ENCODE results near the gene IL3. TPM values are rescaled to one million over a fixed set of nuclear protein-coding genes. Genes with fewer than 3 reads are reported as not detected.
A peak's percentile ranks its signal among the peaks of the same experiment; 100 is the strongest.

Gene IL3
- polyA plus RNA-seq, 1 donor from 2014 or later: not detected

GRCh38 chr5:132046880-132047299 lies 13.6 kb upstream of the IL3 start:
- peaks cover 16% of the 10 kb centered on the region for H3K27me3 Mint-ChIP-seq
- H3K36me3 Mint-ChIP-seq: peaks cover 3% of the 10 kb centered on the region
- H3K9me3 Mint-ChIP-seq: no peaks in the 10 kb centered on the region
- no peak overlapping the region for H3K4me3 Mint-ChIP-seq
- no peak overlapping the region for H3K27ac Mint-ChIP-seq
- peaks cover 0 to 1% (median 0%) of the 10 kb centered on the region in 3 donors for H3K4me1 Mint-ChIP-seq

DNA sequence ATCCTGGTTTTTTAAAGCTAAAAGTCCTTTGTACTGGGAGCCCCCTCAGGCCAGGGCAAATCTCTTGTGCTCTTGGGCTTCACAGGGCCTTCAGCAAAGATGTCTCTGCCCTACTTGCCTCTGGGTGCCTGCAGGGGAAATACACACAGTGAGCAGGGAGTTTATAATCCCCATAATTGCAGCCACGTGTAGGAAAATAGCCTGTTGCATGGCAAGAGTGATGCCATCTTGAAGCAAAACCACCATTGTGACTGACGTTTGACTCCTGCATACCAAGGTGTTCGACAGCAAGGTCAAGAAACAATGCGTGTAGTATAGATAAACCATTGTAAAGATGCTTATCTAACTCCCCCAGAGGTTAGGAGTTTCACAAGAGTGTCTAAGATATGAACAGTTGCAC lies 11.4 kb upstream of the IL3 start:
- Mint-ChIP-seq H3K9me3 (no peaks in the 10 kb centered on the region), H3K4me1 (peaks cover 0 to 1% (median 0%) of the 10 kb centered on the region in 3 donors), H3K36me3 (peaks cover 2% of the 10 kb centered on the region), H3K27me3 (peaks cover 5% of the 10 kb centered on the region), H3K27ac (no peak overlapping the region), H3K4me3 (no peak overlapping the region)

DNA sequence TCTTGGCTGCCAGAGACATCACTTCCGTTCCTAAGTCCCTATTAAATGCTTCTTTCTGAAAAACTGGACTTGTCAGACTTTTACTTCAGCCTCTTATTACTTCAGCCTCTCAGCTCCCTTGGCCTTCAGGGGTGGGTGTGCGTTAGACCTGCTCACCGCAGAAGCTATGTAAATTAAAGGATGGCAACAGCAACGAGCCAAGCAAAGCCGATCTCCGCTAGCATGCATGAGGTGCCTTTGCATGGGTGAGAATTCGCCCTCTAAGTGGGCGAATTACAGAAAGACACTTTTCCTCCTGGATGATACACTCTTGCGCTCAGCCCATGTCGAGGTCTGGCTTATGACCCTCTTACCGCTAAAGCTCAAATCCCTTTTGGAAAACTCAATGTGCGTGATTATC lies 10.9 kb upstream of the IL3 start:
- Mint-ChIP-seq H3K27me3 (peaks cover 3% of the 10 kb centered on the region), H3K4me3 (no peak overlapping the region), H3K4me1 (peaks cover 0 to 1% (median 0%) of the 10 kb centered on the region in 3 donors), H3K27ac (no peak overlapping the region), H3K9me3 (no peaks in the 10 kb centered on the region), H3K36me3 (peaks cover 2% of the 10 kb centered on the region)

DNA sequence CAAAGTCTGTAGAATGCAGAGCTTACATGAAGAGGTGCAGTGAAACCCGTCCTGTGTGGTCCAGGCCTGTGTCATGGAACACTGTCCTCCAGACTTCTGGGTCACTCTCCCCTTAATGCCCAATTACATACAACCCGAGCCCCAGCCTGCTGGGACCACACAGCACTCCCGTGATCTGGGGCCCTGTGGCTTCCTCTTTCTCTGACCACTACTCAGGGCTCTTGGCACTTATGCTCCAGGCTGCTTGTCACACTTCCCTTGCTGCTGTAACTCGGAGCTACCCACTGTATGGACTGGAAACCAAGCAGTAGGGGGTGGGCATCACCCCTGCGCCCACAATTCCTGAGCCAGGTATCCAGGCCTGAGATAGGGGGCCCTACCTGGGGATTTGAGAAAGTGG lies 10.3 kb upstream of the IL3 start:
- Mint-ChIP-seq H3K4me3 (peak overlapping the region in 1 of 4 donors; percentile 60), H3K27me3 (peaks cover 3% of the 10 kb centered on the region), H3K27ac (no peak overlapping the region), H3K9me3 (no peaks in the 10 kb centered on the region), H3K4me1 (peaks cover 0 to 1% (median 0%) of the 10 kb centered on the region in 3 donors), H3K36me3 (peaks cover 2% of the 10 kb centered on the region)

- peaks cover 3% of the 10 kb centered on the region for H3K27me3 Mint-ChIP-seq
- H3K4me1 Mint-ChIP-seq: peaks cover 0 to under 1% (median 0%) of the 10 kb centered on the region in 3 donors
- peaks cover 2% of the 10 kb centered on the region for H3K36me3 Mint-ChIP-seq
- H3K27ac Mint-ChIP-seq: no peak overlapping the region
- H3K4me3 Mint-ChIP-seq: no peak overlapping the region
- no peaks in the 10 kb centered on the region for H3K9me3 Mint-ChIP-seq
Measured at GRCh38 chr5:132050661-132051552, 9.5 kb upstream of the IL3 start.

GRCh38 chr5:132052520-132052919 lies 7.9 kb upstream of the IL3 start:
- Mint-ChIP-seq H3K27me3 (peaks cover 4% of the 10 kb centered on the region), H3K36me3 (peaks cover 2% of the 10 kb centered on the region), H3K4me3 (no peak overlapping the region), H3K4me1 (no peaks in the 10 kb centered on the region), H3K9me3 (no peaks in the 10 kb centered on the region), H3K27ac (no peak overlapping the region)

GRCh38 chr5:132053483-132053882 lies 7.0 kb upstream of the IL3 start:
- Mint-ChIP-seq H3K9me3 (no peaks in the 10 kb centered on the region), H3K4me1 (no peaks in the 10 kb centered on the region), H3K36me3 (no peaks in the 10 kb centered on the region), H3K27me3 (peaks cover 6% of the 10 kb centered on the region), H3K27ac (peak overlapping the region in 1 of 3 donors; percentile 6), H3K4me3 (no peak overlapping the region)

DNA sequence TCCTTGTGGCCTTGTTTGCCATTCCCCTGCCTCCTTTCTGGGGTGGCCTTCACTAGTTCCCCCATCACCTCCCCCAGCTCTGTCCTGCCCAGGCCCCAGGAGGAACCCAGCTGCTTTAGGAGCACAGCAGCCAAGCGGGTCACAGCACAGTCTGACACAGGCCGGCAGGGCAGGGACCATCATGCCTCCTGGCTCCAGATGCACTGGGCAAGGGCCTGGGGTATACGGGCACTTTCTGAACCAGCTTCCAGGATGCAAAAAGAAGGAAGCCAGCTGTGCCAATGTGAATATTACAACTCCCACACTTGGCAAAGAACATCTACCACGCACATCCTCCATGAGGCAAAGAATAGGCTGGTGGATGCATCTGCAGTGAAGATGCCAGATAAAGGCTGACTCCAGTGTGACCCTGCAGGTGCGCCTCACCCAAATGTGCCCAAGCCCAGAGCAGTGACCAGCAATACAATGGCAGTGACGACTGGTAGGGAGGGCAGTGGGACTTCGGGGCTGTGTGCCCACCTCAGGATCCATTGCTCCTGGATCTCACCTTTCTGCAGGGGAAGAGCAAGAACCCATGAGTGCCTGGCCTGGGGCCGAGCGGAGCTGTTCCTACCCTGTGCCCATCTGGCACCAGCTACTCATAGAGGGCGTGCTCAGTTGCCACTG lies 6.3 kb upstream of the IL3 start:
- Mint-ChIP-seq H3K9me3 (no peaks in the 10 kb centered on the region), H3K36me3 (no peaks in the 10 kb centered on the region), H3K4me3 (no peak overlapping the region), H3K4me1 (no peaks in the 10 kb centered on the region), H3K27me3 (peaks cover 6% of the 10 kb centered on the region), H3K27ac (no peak overlapping the region)

- no peaks in the 10 kb centered on the region for H3K36me3 Mint-ChIP-seq
- H3K9me3 Mint-ChIP-seq: no peaks in the 10 kb centered on the region
- peaks cover 6% of the 10 kb centered on the region for H3K27me3 Mint-ChIP-seq
- H3K4me1 Mint-ChIP-seq: no peaks in the 10 kb centered on the region
- no peak overlapping the region for H3K4me3 Mint-ChIP-seq
- no peak overlapping the region for H3K27ac Mint-ChIP-seq
Measured at GRCh38 chr5:132054697-132055440, 5.6 kb upstream of the IL3 start.

DNA sequence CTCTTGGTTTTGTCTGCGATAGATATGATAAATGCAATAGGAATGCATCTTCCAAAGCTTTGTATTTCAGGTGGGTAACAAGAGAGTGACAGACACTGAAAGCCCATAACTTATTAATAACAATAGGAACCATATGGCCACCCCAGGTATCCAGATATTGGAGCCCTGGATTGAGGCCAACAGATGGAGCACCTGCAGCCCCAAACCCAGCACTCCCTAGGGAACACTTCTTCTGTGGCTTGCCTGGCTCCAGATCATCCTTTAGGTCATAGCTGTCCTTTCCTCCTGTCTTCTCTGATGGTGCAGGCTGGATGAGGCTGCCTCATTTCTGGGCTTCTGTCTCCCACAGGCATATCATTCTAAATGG lies 5.0 kb upstream of the IL3 start:
- H3K27ac Mint-ChIP-seq: peak overlapping the region in 1 of 3 donors; percentile 76
- H3K27me3 Mint-ChIP-seq: peaks cover 6% of the 10 kb centered on the region
- no peak overlapping the region for H3K4me3 Mint-ChIP-seq
- H3K4me1 Mint-ChIP-seq: no peaks in the 10 kb centered on the region
- H3K36me3 Mint-ChIP-seq: no peaks in the 10 kb centered on the region
- H3K9me3 Mint-ChIP-seq: no peaks in the 10 kb centered on the region

- Mint-ChIP-seq H3K9me3 (no peaks in the 10 kb centered on the region), H3K4me1 (no peaks in the 10 kb centered on the region), H3K36me3 (no peaks in the 10 kb centered on the region), H3K4me3 (no peak overlapping the region), H3K27ac (peak overlapping the region in 1 of 3 donors; percentile 76), H3K27me3 (peaks cover 6% of the 10 kb centered on the region)
Measured at GRCh38 chr5:132055808-132056609, 4.4 kb upstream of the IL3 start.

- Mint-ChIP-seq H3K27ac (peak overlapping the region in 1 of 3 donors; percentile 66), H3K9me3 (no peaks in the 10 kb centered on the region), H3K4me3 (no peak overlapping the region), H3K4me1 (no peaks in the 10 kb centered on the region), H3K27me3 (peaks cover 6% of the 10 kb centered on the region), H3K36me3 (no peaks in the 10 kb centered on the region)
Measured at GRCh38 chr5:132056610-132057497, 3.6 kb upstream of the IL3 start.

DNA sequence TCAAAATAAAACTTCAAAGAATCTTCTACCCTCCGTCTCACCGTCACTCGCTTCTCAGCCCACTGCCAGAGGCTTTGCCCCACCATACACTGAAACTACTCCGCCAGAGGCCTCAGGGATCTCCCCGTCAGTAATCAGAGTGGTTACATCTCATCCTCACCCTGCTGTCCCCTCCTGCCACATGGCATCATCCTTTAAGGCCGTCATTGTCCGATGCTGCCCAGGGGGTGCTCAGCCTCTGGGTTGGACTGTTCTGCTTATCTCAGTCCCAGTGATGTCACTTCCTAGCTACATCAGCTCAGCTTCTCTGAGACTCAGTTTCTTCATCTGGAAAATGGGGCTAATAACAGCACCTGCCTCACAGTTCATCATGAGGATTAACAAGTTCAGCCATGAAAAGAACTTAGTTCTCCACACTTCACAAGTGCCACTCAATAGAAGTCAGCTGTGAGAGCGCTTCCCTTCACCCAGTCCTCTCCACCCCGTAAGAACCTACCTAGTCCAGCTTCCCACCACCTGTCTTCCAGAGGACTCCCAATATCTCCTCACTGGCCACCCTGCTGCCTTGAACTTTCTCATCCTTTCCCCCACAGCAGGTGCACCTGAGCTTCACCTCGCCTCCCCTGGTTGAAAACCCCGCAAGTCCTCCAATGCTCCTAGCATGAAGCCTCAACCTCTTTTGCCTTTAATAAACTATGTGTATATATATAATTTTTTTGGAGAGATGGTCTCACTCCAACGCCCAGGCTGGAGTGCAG lies 2.8 kb upstream of the IL3 start:
- Mint-ChIP-seq H3K4me3 (no peak overlapping the region), H3K36me3 (no peaks in the 10 kb centered on the region), H3K27ac (peak overlapping the region in 1 of 3 donors; percentile 66), H3K4me1 (no peaks in the 10 kb centered on the region), H3K9me3 (no peaks in the 10 kb centered on the region), H3K27me3 (peaks cover 4% of the 10 kb centered on the region)

Data from IgD-negative memory B cell (primary cell).